ENCODE measurements around the gene CDC26.

DNA sequence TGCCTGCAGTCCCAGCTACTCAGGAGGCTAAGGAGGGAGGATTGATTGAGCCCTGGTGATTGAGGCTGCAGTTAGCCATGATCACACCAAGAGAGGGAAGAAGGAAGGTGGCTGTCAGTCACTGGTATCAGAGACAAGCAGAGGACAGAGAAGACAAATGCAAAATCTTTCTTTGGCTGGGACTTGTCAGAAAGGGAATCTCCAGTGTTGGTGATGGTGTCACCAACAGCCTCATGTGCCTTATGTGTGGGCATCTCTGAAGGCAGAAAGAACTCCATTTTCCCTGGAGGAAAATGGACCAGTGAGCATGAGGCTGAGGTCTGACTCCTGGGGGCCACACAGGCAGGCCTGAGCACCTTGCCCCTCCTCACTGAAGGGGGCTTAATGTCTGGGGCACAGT, 39.9 kb upstream of the CDC26 start:
- TF ChIP-seq, protein P1, sequence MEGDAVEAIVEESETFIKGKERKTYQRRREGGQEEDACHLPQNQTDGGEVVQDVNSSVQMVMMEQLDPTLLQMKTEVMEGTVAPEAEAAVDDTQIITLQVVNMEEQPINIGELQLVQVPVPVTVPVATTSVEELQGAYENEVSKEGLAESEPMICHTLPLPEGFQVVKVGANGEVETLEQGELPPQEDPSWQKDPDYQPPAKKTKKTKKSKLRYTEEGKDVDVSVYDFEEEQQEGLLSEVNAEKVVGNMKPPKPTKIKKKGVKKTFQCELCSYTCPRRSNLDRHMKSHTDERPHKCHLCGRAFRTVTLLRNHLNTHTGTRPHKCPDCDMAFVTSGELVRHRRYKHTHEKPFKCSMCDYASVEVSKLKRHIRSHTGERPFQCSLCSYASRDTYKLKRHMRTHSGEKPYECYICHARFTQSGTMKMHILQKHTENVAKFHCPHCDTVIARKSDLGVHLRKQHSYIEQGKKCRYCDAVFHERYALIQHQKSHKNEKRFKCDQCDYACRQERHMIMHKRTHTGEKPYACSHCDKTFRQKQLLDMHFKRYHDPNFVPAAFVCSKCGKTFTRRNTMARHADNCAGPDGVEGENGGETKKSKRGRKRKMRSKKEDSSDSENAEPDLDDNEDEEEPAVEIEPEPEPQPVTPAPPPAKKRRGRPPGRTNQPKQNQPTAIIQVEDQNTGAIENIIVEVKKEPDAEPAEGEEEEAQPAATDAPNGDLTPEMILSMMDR (IDR thresholded peaks at IDR 0.05): no peak
- TF ChIP-seq POLR2A (IDR thresholded peaks at IDR 0.05): no peak

Measured in esophagus squamous epithelium (tissue), 4 donors.